Urinary bladder (tissue), 4 donors: Measurements from ENCODE around the gene FRMD8. TPM values are rescaled to one million over a fixed set of nuclear protein-coding genes. Genes with fewer than 3 reads are reported as not detected.

Experiments used
- DNase-seq: peaks from one replicate; pipeline ENCODE4 v3.0.0-alpha.2; 2015; ENCODE audit errors: extremely low spot score
- H3K27ac ChIP-seq: one replicate; pipeline ENCODE4 v1.5.1; 2013; ENCODE audit warnings: low read depth, mild to moderate bottlenecking, moderate library complexity
- H3K36me3 ChIP-seq: one replicate; pipeline ENCODE4 v1.6.1; 2013; ENCODE audit warnings: mild to moderate bottlenecking, moderate library complexity; ENCODE audit not compliant: insufficient read depth
- H3K4me1 ChIP-seq: one replicate; pipeline ENCODE4 v1.6.1; 2013; ENCODE audit warnings: mild to moderate bottlenecking, moderate library complexity; ENCODE audit not compliant: insufficient read depth
- H3K4me3 ChIP-seq: one replicate; pipeline ENCODE4 v1.5.1; 2013; ENCODE audit warnings: low read depth, low read length
- WGBS: extraction: QIAGEN DNeasy Blood & Tissue Kit; methylation state at CpG from one replicate; pipeline ENCODE4 v1.1.7; 2013; 5-methylcytosine and 5-hydroxymethylcytosine counted together
- polyA plus RNA-seq: library from polyadenylated mRNA; stranded (reverse); fragments of 200-250 nt; gene quantifications from one replicate; pipeline ENCODE4 v1.2.3, GENCODE V29; 2013
- total RNA-seq: library from RNA; depleted of rRNA; stranded (reverse); fragments of >200 nt; gene quantifications from one replicate; pipeline ENCODE4 v1.2.3, GENCODE V29; 2014
- donor health status: healthy with polysubstance abuse.
- donor health status: healthy.

Gene FRMD8
- total and polyA plus RNA-seq, 2 donors = 17.3 to 26.3 TPM

DNA sequence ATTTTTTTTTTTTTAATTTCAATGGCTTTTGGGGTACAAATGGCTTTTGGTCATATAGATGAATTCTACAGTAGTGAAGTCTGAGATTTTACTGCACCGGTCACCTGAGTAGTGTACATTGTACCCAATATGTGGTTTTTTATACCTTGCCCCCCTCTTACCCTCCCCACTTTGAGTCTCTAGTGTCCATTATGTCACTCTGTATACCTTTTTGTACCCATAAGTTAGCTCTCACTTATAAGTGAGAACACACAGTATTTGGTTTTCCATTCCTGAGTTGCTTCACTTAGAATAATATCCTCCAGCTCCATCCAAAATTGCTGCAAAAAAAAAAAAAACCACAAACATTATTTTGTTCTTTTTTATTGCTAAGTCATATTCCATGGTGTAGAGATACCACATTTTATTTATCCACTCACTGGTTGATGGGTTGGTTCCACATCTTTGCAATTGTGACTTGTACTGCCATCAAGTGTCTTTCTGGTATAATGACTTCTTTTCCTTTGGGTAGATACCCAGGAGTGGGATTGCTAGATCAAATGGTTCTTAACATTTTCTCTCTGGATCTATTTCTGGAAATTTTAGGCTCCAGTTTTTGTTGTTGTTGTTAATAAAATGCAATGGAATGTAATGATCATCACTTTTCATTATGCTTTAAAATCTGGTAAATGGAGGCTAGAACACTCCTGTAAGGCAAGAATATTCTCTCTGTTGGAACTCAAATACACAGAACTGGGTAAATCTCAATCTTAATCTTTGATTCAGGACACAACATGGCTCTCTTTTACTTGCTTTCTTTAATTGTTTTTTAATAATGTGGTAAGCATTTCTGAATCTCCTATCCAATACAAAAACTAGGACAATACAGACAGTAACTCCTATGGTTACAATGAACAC lies 46.5 kb downstream of the FRMD8 start:
- H3K4me1 ChIP-seq = no peaks in the 10 kb centered on the region
- 98% methylated on average over 1 of the region's 1 CpG for WGBS
- H3K27ac ChIP-seq = no peak overlapping the region
- no peak overlapping the region for H3K4me3 ChIP-seq
- H3K36me3 ChIP-seq = no peaks in the 10 kb centered on the region
- no peak for DNase-seq

DNA sequence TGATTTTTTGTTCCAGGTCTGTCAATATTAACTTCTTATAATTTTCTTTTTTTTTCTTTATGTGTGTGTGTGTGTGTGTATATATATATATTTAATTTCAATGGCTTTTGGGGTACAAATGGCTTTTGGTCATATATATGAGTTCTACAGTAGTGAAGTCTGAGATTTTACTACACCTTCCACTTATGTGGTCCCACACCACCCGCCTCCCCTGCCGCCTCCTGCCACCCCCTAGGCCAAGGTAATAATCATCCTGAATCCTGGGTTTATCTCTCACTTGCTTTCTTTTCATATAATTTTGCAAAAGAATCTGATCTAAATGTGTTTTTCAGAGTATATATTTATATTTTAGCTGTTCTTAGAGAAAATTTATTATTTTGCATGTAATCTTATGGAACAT lies 47.2 kb downstream of the FRMD8 start:
- Histone ChIP-seq H3K36me3 (no peaks in the 10 kb centered on the region), H3K27ac (no peak overlapping the region), H3K4me3 (no peak overlapping the region), H3K4me1 (no peaks in the 10 kb centered on the region)
- WGBS = 98% methylated on average over 2 of the region's 2 CpGs
- DNase-seq = no peak

GRCh38 chr11:65434057-65434666 lies 47.7 kb downstream of the FRMD8 start:
- Histone ChIP-seq H3K36me3 (no peaks in the 10 kb centered on the region), H3K27ac (no peak overlapping the region), H3K4me3 (no peak overlapping the region), H3K4me1 (no peaks in the 10 kb centered on the region)
- WGBS = 66% methylated on average over 6 of the region's 6 CpGs
- DNase-seq = no peak

GRCh38 chr11:65434667-65435410 lies 48.4 kb downstream of the FRMD8 start:
- H3K4me1 ChIP-seq = no peaks in the 10 kb centered on the region

GRCh38 chr11:65435411-65435931 lies 49.0 kb downstream of the FRMD8 start:
- no peak for DNase-seq
- 84% methylated on average over 9 of the region's 9 CpGs for WGBS
- H3K4me3 ChIP-seq = no peak overlapping the region
- no peaks in the 10 kb centered on the region for H3K4me1 ChIP-seq
- no peaks in the 10 kb centered on the region for H3K36me3 ChIP-seq
- H3K27ac ChIP-seq = no peak overlapping the region

More at GRCh38 chr11:65434667-65435410, 48.4 kb downstream of the FRMD8 start:
- Histone ChIP-seq H3K36me3 (no peaks in the 10 kb centered on the region), H3K4me3 (no peak overlapping the region), H3K27ac (no peak overlapping the region)
- WGBS = 93% methylated on average over 5 of the region's 5 CpGs
- no peak for DNase-seq

DNA sequence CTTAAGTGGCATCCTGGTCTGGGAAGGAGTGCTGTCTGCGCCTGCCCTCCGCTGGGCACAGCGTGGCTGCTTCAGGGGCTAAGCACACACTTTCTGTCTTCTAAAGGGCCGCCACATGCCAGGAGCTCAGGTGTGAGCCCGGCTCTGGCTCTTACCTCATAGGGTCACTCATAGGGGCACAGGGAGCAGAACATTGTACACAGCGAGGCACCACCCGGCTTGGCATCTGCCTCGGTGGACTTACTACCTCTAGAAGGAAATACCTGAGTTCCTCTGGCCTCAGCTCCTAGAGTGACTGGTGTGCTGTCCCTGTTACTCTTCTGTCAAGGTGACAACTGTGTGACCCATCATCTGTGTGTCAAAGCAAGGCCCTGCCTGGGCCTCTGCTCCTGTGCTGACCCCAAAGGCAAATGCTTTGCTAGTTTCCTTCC lies 49.6 kb downstream of the FRMD8 start:
- H3K4me3 ChIP-seq = no peak overlapping the region

DNA sequence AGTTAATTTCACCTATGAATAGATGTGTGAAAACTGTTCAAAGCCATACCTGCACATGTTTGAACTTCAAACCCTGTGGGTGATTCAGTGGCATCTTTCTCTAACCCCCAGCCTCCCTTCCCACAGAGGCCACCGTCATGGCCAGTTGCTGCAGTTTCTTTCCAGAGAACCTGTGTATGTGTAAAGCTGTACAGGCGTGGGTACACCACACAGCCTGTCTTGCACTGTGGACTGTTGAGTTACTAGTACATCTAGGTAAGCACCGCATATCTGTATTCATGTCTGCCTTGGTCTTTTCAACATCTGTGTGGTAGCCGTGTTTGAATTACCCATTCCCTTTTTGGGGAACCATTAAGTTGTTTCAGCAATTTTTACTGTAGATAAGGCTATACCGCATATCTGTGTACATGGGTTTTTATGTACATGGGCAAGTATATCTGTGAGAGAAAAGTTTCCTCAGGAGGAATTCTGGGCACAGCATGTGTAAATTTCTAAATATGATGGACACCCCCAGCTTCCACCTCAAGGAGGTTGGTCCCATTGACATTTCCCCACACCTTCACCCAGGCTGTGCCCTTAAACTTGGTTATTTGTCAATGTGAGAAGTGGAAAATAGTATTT lies 50.1 kb downstream of the FRMD8 start:
- Histone ChIP-seq H3K4me3 (no peak overlapping the region), H3K36me3 (no peaks in the 10 kb centered on the region), H3K4me1 (no peaks in the 10 kb centered on the region), H3K27ac (no peak overlapping the region)
- 90% methylated on average over 5 of the region's 5 CpGs for WGBS
- no peak for DNase-seq

More for the DNA sequence above, 49.6 kb downstream of the FRMD8 start:
- no peak for DNase-seq
- Histone ChIP-seq H3K36me3 (no peaks in the 10 kb centered on the region), H3K27ac (no peak overlapping the region), H3K4me1 (no peaks in the 10 kb centered on the region)
- WGBS = 82% methylated on average over 8 of the region's 8 CpGs

GRCh38 chr11:65437436-65438227 lies 51.2 kb downstream of the FRMD8 start:
- H3K27ac ChIP-seq = no peak overlapping the region
- no peak for DNase-seq
- WGBS = 78% methylated on average over 14 of the region's 14 CpGs
- H3K4me3 ChIP-seq = no peak overlapping the region
- no peaks in the 10 kb centered on the region for H3K36me3 ChIP-seq
- no peaks in the 10 kb centered on the region for H3K4me1 ChIP-seq

DNA sequence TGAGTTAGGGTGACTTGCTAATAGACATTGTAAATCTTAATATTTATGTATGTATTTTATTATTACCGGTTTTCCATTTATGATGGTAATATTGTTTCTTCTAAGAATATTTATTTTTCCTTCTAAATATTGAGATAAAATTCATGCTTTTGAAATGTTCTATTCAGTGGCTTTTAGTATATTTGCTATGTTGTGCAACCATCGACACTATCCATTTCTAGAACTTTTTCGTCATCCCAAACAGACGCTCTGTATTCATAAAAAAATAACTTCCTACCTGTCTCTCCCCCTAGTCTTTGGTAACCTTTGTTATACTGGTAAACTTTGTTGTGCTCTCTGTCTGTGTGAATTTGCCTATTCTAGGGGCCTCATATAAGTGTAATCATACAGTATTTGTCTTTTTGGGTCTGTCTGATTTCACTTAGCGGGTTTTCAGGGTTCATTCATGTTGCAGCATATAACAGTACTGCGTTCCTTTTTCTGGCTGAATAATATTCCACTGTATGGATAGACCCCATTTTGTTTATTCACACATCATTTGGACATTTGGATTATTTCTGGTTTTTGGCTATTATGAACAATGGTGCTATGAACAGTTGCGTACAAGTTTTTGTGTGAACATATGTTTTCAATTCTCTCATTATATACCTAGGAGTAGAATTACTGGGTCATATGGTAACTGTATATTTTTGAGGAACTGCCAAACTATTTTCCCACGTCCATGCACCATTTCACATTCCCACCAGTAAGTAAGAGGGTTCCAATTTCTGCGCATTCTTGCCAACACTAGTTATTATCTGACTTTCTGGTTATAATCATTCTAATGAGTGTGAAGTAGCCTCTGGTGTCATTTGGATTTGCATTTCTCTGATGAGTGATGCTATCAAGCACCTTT lies 52.1 kb downstream of the FRMD8 start:
- WGBS = 91% methylated on average over 9 of the region's 9 CpGs
- H3K4me3 ChIP-seq = no peak overlapping the region
- H3K27ac ChIP-seq = no peak overlapping the region
- H3K4me1 ChIP-seq = no peaks in the 10 kb centered on the region
- H3K36me3 ChIP-seq = no peaks in the 10 kb centered on the region
- no peak for DNase-seq

- H3K4me1 ChIP-seq = no peaks in the 10 kb centered on the region
- 91% methylated on average over 7 of the region's 7 CpGs for WGBS
- peaks cover 3% of the 10 kb centered on the region for H3K36me3 ChIP-seq
These were observed 53.1 kb downstream of the FRMD8 start for GRCh38 chr11:65439331-65440181.

GRCh38 chr11:65440831-65441499 lies 54.5 kb downstream of the FRMD8 start:
- Histone ChIP-seq H3K4me3 (no peak overlapping the region), H3K4me1 (no peaks in the 10 kb centered on the region), H3K36me3 (peaks cover 4% of the 10 kb centered on the region), H3K27ac (no peak overlapping the region)
- WGBS = 83% methylated on average over 8 of the region's 8 CpGs
- DNase-seq = no peak

More at GRCh38 chr11:65439331-65440181, 53.1 kb downstream of the FRMD8 start:
- DNase-seq = no peak
- no peak overlapping the region for H3K4me3 ChIP-seq
- no peak overlapping the region for H3K27ac ChIP-seq
